Astrocyte (in vitro differentiated cells and primary cell): ENCODE results near the gene FRMD8.

Experiments
- EZH2 ChIP-seq: IDR thresholded peaks from 2 replicates; pipeline ENCODE4 v1.6.1; 2012; ENCODE audit warnings: mild to moderate bottlenecking, low read length, inconsistent platforms; ENCODE audit not compliant: insufficient read depth
- TF ChIP-seq, protein P1 (sequence below): IDR thresholded peaks from 2 replicates; pipeline ENCODE4 v1.5.1; 2011; ENCODE audit warnings: low read depth, mild to moderate bottlenecking, inconsistent platforms, low read length, moderate library complexity; ENCODE audit not compliant: insufficient read depth

DNA sequence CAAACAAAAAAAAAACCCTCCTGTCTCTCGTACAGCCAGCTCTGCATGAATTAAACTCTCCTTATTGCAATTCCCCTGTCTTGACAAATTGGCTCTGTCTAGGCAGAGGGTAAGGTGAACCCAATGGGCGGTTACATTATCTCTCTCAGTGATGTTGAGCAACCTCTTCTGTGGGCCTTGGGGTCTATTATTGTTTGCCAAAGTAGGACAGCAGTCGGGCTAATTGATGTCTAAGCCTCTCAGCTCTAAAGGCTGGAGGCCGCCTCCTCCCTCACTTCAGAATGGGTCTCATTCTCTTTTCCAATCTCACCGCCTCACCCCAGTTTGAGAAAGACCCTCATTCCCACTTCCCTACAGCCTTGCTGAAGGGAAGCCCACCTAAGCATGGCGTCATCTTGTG lies 2.7 kb upstream of the FRMD8 start:
- TF ChIP-seq, protein P1, sequence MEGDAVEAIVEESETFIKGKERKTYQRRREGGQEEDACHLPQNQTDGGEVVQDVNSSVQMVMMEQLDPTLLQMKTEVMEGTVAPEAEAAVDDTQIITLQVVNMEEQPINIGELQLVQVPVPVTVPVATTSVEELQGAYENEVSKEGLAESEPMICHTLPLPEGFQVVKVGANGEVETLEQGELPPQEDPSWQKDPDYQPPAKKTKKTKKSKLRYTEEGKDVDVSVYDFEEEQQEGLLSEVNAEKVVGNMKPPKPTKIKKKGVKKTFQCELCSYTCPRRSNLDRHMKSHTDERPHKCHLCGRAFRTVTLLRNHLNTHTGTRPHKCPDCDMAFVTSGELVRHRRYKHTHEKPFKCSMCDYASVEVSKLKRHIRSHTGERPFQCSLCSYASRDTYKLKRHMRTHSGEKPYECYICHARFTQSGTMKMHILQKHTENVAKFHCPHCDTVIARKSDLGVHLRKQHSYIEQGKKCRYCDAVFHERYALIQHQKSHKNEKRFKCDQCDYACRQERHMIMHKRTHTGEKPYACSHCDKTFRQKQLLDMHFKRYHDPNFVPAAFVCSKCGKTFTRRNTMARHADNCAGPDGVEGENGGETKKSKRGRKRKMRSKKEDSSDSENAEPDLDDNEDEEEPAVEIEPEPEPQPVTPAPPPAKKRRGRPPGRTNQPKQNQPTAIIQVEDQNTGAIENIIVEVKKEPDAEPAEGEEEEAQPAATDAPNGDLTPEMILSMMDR = no peak
- TF ChIP-seq EZH2 = no peak
